Measurements from ENCODE around the gene DPH1.

DNA sequence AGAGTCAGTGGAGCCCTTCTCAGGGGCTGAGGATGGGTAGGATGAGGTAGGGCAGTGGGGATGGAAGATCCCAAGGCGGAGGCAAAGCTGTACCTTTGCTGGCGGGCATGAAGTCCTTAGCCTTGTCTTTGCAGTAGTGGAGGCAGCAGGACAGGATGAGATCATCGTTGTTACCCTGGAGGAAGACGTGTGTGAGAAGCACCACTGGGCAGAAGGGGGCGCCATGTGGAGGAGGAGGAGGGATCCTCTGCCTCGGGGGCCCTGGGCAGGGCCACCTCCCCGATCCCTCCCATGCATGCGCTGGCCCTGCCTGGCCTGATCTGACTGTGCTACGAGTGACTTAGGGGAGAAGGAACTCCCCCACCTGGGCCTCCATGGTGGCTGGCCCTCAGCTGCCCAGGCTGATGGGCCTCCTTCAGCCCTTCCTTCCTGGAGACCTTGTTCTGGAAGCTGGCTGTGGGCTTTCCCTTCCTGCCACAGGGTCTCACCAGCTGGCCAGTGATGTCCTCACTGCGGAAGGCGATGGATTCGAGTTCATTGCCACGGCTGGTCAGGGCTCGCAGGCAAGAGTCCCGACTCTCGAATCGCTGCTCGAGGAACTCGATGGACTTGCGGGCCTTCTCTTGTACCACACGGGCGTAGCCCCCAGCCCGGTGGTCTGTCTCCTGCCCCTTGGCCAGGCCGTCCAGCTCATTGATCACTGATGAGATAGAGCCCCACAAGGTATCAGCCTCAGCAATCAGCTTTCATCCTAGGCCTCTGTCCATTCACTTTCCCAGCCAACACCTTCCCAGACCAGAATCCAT, 35.2 kb downstream of the DPH1 start:
- TF ChIP-seq, protein P1, sequence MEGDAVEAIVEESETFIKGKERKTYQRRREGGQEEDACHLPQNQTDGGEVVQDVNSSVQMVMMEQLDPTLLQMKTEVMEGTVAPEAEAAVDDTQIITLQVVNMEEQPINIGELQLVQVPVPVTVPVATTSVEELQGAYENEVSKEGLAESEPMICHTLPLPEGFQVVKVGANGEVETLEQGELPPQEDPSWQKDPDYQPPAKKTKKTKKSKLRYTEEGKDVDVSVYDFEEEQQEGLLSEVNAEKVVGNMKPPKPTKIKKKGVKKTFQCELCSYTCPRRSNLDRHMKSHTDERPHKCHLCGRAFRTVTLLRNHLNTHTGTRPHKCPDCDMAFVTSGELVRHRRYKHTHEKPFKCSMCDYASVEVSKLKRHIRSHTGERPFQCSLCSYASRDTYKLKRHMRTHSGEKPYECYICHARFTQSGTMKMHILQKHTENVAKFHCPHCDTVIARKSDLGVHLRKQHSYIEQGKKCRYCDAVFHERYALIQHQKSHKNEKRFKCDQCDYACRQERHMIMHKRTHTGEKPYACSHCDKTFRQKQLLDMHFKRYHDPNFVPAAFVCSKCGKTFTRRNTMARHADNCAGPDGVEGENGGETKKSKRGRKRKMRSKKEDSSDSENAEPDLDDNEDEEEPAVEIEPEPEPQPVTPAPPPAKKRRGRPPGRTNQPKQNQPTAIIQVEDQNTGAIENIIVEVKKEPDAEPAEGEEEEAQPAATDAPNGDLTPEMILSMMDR (IDR thresholded peaks at IDR 0.05 in 4 of 5, conservative IDR thresholded peaks at IDR 0.05 in 1 of 5): peak in 1 of 5 experiments; percentile 17
- no peak for TF ChIP-seq POLR2A (IDR thresholded peaks at IDR 0.05)
